Measurements from ENCODE around the gene TLK1.

Gene TLK1

DNA sequence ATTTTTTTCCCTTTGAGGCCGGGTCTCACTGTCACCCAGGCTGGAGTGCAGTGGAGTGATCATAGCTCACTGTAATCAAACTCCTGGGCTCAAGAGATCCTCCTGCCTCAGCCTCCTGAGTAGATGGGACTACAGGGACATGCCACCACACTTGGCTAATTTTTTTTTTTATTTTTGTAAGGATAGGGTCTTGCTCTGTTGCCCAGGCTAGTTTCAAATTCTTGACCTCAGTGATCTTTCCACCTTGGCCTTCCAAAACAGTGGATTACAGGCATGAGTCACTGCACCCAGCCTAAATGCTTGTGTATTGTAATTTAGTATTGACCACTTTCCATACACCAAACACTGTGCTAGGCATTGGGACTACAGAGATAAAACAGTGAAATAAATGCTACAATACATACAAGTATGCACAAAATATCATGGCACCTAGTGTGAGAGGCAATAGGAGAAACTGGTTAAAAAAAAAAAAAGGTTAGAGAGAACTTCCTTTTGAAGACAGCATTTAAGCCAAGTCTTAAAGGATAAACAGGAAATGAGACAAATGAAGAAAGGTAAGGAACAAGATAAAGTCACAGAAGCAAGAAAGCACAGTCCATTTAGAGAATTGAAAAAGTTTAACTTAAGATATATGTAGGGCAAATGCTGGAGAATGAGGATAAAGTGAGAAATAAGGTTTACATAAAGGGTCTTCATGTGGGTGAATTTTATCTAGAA is 118.3 kb downstream of the TLK1 start:
- TF ChIP-seq, protein P1, sequence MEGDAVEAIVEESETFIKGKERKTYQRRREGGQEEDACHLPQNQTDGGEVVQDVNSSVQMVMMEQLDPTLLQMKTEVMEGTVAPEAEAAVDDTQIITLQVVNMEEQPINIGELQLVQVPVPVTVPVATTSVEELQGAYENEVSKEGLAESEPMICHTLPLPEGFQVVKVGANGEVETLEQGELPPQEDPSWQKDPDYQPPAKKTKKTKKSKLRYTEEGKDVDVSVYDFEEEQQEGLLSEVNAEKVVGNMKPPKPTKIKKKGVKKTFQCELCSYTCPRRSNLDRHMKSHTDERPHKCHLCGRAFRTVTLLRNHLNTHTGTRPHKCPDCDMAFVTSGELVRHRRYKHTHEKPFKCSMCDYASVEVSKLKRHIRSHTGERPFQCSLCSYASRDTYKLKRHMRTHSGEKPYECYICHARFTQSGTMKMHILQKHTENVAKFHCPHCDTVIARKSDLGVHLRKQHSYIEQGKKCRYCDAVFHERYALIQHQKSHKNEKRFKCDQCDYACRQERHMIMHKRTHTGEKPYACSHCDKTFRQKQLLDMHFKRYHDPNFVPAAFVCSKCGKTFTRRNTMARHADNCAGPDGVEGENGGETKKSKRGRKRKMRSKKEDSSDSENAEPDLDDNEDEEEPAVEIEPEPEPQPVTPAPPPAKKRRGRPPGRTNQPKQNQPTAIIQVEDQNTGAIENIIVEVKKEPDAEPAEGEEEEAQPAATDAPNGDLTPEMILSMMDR (IDR thresholded peaks at IDR 0.05; ENCODE audit: low read depth, low read length, missing control alignments): no peak
- in situ Hi-C loops (cut with HindIII; ENCODE audit: low sequenced_read_pairs): no loop called here
- no peak overlapping the region for H3K4me3 ChIP-seq (ENCODE audit: low read depth, low read length)
- no peak for DNase-seq (ENCODE audit: low read depth)

DNA sequence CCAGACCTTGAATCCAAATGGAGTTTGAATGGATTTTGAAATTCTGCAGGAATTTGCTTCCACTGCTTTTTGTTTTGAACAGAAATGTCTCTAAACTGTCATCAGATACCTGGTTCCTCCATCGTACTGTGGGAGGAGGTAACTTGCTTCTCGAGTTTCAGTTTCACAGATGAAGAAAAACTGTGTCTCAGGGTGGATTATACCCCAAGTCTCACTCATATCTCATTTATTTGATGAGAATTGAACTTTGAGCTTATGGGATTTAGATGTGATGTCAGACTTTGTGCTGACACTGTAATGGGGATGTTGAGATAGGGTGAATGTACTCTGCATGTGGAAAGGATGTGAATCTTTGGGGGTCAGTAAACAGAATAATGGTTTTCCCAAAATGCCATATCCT is 124.2 kb downstream of the TLK1 start:
- TF ChIP-seq, protein P1 (IDR thresholded peaks at IDR 0.05; ENCODE audit: low read depth, low read length, missing control alignments): no peak
- H3K4me3 ChIP-seq (ENCODE audit: low read depth, low read length): no peak overlapping the region
- DNase-seq (ENCODE audit: low read depth): no peak
- in situ Hi-C loops (cut with HindIII; ENCODE audit: low sequenced_read_pairs): no loop called here

DNA sequence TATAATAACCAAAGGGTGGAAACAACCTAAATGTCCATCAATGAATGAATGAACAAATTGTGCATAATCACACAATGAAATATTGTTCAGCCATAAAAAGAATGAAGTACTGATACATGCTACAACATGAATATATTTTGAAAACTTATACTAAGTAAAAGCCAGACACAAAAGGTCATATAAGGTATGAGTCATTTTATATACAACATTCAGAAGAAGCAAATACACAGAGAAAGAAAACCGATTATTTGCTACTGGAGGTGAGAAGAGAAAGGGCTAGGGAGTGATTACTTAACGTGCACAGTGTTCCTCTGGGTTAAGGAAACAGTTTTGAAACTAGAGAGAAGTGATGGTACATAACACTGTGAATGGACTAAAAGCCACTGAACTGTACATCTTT is 126.4 kb downstream of the TLK1 start:
- TF ChIP-seq, protein P1 (IDR thresholded peaks at IDR 0.05; ENCODE audit: low read depth, low read length, missing control alignments): no peak
- in situ Hi-C loops (cut with HindIII; ENCODE audit: low sequenced_read_pairs): no loop called here
- no peak overlapping the region for H3K4me3 ChIP-seq (ENCODE audit: low read depth, low read length)
- no peak for DNase-seq (ENCODE audit: low read depth)

DNA sequence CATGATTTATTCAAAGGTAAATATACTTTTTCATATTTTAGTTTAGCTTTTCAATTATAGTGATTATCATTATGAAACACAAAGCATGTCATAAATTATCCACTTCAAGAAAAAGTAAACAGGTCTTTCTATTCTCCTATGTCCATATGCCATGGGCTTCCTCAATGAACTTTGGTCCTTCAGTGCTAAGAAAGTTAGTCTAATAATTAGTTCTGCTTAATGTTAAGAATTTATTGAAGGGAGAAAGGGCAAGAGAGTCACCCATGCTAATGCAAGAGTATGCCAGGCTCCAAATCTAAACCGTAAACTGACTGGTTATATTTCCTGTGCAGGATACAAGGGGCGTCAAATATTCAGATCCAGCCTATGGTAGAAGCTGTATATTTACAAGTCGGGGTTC is 135.5 kb downstream of the TLK1 start:
- TF ChIP-seq, protein P1 (IDR thresholded peaks at IDR 0.05; ENCODE audit: low read depth, low read length, missing control alignments): no peak
- DNase-seq (ENCODE audit: low read depth): no peak
- H3K4me3 ChIP-seq (ENCODE audit: low read depth, low read length): no peak overlapping the region
- in situ Hi-C loops (cut with HindIII; ENCODE audit: low sequenced_read_pairs): no loop called here

DNA sequence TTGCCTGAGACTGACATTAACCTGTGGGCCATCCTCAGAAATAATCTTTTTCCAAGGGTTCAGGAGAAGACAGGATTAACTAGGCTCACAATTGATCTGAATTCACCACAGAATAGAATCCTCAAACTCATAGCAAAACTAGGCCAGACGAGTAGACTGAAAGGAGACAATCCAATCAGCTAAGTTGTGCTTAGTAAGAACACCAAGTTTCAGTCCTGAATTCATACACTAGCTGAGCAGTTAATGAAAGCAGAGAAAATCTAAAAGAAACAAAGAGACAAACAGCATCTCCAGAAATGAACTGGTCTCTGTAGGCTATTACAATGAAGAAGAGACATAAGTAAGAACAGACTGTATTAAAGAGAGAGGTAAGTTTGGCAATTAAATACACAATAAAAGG is 142.2 kb downstream of the TLK1 start:
- no peak overlapping the region for H3K4me3 ChIP-seq (ENCODE audit: low read depth, low read length)
- no peak for DNase-seq (ENCODE audit: low read depth)

DNA sequence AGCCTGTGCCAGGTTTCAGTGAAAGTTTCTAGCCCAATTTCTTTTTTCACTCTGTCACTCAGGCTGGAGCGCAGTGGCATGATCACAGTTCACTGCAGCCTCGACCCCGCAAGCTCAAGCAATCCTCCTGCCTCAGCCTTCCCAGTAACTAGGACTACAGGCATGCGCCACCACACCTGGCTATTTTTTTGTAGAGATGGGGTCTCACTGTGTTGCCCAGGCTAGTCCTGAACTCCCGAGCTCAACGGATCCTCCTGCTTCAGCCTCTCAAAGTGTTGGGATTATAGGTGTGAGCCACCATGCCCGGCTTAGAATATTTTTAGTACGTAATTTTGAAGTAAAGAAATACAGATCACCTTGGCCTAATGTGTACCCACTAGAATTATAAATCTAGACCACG is 144.6 kb downstream of the TLK1 start:
- TF ChIP-seq, protein P1 (IDR thresholded peaks at IDR 0.05; ENCODE audit: low read depth, low read length, missing control alignments): no peak
- in situ Hi-C loops (cut with HindIII; ENCODE audit: low sequenced_read_pairs): no loop called here
- DNase-seq (ENCODE audit: low read depth): no peak
- no peak overlapping the region for H3K4me3 ChIP-seq (ENCODE audit: low read depth, low read length)

More for the DNA sequence above, 142.2 kb downstream of the TLK1 start:
- in situ Hi-C loops (cut with HindIII; ENCODE audit: low sequenced_read_pairs): no loop called here
- TF ChIP-seq, protein P1 (IDR thresholded peaks at IDR 0.05; ENCODE audit: low read depth, low read length, missing control alignments): no peak
